Measurements from ENCODE around the gene BCL7B.

DNA sequence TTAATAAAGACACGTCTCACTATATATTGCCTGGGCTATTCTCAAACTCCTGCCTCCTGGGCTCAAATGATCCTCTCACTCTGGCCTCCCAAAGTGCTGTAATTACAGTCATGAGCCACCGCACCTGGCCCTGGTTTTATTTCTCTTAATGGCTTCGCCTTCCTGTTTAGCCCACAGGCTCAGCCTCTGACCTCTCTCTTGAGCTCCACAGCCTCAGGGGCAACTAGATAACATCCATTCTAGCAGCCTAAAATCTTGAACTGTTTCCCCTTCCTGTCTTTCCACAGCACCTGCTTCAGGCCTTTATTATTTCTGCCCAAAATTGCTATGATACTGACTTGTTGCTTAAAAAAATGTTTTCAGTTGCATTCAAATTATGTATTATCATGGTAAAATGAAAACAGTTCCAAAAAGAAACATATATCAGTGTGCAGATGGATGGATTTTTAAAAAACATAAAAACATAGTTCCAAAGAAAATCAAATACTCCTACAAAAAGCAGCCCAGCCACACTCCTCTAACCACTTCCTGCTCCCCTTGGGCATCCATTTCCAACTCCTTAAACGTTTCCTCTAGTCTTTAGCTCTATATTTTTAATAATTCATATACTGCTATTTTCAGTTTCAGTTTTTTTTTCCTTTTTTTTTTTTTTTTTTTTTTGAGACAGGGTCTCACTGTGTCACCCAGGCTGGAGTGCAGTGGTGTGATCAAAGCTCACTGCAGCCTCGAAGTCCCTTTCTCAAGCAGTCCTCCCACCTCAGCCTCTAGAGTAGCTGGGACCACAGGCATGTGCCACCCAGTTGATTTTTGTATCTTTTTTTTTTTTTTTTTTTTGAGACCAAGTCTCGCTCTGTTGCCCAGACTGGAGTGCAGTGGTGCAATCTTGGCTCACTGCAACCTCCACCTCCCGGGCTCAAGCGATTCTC lies 30.3 kb downstream of the BCL7B start:
- TF ChIP-seq ZNF549 (tag by site-specific recombination; IDR thresholded peaks at IDR 0.05) (no peak), ZNF292 (tag by site-specific recombination; IDR thresholded peaks at IDR 0.05; ENCODE audit: borderline replicate concordance, low read depth) (no peak)
